ENCODE data around the gene LRMDA. TPM values are rescaled to one million over a fixed set of nuclear protein-coding genes. Genes with fewer than 3 reads are reported as not detected.

LRMDA gene
- total RNA-seq, 1 donor: under 0.01 TPM

DNA sequence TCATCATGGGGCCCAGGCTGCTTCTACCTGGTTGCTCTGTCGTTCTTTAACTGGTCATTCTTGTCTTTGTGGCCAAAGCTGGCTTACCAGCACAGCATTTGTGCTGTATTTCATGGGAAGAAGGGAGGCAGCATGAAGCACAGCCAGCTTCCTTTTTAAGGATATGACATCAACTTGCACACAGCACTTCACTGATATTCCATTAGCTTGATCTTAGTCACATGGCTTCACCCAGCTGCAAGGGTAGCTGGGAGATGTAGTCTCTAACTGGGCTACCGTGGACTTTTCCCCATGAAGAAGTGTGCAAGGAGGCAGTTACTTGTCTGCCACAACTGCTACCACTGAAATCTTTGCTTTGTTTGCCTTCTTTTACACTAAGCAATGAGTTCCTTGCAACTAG, 525.2 kb downstream of the LRMDA start:
- TF ChIP-seq, protein P1, sequence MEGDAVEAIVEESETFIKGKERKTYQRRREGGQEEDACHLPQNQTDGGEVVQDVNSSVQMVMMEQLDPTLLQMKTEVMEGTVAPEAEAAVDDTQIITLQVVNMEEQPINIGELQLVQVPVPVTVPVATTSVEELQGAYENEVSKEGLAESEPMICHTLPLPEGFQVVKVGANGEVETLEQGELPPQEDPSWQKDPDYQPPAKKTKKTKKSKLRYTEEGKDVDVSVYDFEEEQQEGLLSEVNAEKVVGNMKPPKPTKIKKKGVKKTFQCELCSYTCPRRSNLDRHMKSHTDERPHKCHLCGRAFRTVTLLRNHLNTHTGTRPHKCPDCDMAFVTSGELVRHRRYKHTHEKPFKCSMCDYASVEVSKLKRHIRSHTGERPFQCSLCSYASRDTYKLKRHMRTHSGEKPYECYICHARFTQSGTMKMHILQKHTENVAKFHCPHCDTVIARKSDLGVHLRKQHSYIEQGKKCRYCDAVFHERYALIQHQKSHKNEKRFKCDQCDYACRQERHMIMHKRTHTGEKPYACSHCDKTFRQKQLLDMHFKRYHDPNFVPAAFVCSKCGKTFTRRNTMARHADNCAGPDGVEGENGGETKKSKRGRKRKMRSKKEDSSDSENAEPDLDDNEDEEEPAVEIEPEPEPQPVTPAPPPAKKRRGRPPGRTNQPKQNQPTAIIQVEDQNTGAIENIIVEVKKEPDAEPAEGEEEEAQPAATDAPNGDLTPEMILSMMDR (IDR thresholded peaks at IDR 0.05; ENCODE audit: insufficient read depth, low read depth, low read length): no peak
- DNase-seq (ENCODE audit: low read depth): no peak
- H3K4me3 ChIP-seq (ENCODE audit: low read depth, low read length): no peak overlapping the region

DNA sequence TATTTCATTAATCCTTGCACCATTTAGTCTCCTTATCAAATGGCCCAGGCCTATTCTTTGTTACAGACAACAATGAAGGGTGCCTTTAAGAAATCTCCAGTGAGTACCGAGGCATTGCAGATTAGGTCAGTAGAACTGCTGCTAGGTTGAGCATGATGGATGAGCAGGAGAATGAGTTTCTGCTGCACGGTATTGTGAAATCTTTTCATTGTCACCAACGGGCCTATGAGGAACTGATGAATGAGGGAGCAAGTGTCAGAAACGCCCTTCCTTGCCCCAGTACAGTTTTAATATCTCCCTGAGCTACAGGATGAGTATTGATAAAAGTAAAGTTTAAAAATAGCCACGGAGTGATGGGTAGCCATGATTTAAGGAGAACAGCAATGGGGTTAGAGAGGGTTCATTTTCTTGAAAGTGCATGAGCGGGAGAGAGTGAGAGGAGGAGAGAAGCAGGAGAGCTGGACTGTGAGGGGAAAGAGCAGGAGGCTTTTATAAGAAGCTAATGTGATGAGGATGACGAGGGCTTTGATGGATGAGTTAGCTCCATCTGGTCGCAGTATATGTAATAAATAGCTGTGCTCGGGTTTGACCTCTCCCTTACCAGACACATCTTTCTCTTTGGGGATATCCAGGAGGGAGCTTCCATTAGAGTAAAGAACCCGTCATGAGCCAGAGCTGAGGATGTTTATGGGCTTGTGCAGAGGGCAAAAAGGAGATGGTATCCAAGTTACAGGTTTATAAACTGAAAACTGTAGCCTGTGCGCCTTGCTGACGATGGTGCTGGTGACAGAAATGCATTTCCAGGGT, 526.1 kb downstream of the LRMDA start:
- no peak overlapping the region for H3K4me3 ChIP-seq (ENCODE audit: low read depth, low read length)
- no peak for DNase-seq (ENCODE audit: low read depth)
- TF ChIP-seq, protein P1 (IDR thresholded peaks at IDR 0.05; ENCODE audit: insufficient read depth, low read depth, low read length): no peak

DNA sequence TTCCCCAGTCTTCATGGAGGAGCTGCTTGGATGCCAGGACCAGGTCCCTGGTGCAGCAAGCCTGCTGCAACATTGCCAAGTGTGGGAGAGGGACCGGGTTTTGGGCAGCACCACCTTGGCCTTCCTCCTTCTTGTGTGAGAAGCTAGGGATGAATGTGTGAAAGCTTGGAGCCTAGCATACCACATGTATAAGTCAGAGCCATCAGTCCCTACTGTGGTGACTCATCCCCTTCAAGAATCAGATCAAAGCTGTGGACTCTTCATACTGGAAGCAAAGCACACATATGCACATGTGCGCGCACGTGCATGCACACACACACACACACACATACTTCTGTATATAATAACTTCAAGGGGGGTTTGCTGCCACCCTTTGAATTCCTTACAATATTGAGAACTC, 527.8 kb downstream of the LRMDA start:
- DNase-seq (ENCODE audit: low read depth): peak; percentile 50
- TF ChIP-seq, protein P1 (IDR thresholded peaks at IDR 0.05; ENCODE audit: insufficient read depth, low read depth, low read length): no peak
- no peak overlapping the region for H3K4me3 ChIP-seq (ENCODE audit: low read depth, low read length)

DNA sequence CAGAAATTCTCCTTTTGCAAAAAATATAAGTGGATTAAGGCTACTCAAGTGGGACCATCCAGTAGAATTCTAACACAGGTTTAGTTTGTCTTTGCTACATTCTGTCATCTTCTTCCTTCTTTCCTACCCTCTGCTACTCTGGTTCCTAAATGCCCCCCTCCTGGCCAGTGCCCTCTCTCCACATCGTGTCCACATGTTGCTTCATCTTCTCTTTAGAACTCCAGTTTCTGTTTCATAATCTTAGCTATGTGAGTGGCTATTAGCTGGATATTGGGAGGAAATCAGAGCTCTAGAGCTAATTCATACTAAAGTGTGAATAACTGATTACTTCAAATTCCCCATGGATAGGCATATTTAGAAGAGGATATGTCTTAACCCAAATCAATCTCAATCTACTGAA, 528.5 kb downstream of the LRMDA start:
- TF ChIP-seq, protein P1 (IDR thresholded peaks at IDR 0.05; ENCODE audit: insufficient read depth, low read depth, low read length): no peak
- DNase-seq (ENCODE audit: low read depth): no peak

DNA sequence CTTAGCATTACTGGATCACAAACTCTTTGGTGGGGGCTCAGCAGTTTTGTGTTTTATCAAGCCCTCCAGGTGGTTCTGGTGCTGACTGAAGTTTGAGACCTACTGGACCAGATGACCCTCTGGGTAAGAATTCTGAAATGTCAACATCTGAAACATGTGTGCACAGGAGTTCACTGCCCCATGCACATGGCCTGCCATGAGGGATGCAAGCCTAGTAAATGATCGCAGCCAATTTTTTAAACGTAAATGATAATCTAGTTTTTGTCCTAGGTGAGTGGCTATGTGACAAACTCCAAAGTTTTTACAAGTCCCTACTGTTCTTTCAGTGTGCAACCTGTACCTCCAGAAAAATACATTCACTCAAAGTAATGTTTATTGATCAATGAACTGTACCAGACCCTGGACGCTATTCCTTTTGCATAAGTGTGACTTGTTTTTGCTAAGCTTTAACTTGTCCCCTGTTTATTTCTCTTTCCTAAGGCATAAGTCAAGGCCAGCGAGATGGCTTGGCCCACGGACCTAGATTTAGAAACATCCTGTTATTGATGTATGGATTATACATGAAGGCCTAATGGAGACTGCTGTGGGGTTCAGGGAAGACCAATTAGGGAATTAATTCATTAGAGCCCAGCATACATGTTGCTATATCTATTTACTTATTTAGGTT, 531.1 kb downstream of the LRMDA start:
- no peak overlapping the region for H3K4me3 ChIP-seq (ENCODE audit: low read depth, low read length)
- no peak for DNase-seq (ENCODE audit: low read depth)
- TF ChIP-seq, protein P1 (IDR thresholded peaks at IDR 0.05; ENCODE audit: insufficient read depth, low read depth, low read length): no peak

More for the DNA sequence above, 528.5 kb downstream of the LRMDA start:
- no peak overlapping the region for H3K4me3 ChIP-seq (ENCODE audit: low read depth, low read length)

DNA sequence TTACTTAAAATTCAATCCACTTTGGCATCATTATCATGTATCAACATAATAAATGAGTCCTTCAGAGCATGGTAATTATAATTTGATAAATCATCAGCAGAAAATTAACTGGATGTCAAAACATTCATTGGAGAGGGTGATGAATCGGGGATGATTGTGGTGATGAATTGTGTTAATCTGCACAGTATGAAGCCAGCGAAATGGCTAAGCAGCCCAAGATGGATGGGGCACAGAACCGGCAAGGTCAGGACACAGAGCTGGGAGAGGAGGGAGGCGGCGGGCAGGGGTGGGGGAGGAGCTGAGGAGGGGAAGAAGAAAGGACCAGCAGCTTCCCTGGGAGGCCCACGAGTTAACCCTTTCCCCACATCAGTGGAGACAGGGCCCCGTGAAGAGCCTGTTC, 536.1 kb downstream of the LRMDA start:
- no peak for DNase-seq (ENCODE audit: low read depth)
- H3K4me3 ChIP-seq (ENCODE audit: low read depth, low read length): no peak overlapping the region
- TF ChIP-seq, protein P1 (IDR thresholded peaks at IDR 0.05; ENCODE audit: insufficient read depth, low read depth, low read length): no peak

Data from fibroblast of villous mesenchyme (primary cell).